Suppressor macrophage treated with lipopolysaccharide for 1 hour (primary cell): Measurements from ENCODE around the gene NR2F6.
"Not testable (repeated sequence)": the region's sequence is repeated elsewhere in the genome, so short reads cannot be mapped to it uniquely, and the experiment has no call there.

ENCODE experiments used
- DNase-seq, 3 donors: peaks; one replicate each; pipeline ENCODE4 v3.0.0-alpha.2; 2020 to 2022

The NR2F6 gene

DNA sequence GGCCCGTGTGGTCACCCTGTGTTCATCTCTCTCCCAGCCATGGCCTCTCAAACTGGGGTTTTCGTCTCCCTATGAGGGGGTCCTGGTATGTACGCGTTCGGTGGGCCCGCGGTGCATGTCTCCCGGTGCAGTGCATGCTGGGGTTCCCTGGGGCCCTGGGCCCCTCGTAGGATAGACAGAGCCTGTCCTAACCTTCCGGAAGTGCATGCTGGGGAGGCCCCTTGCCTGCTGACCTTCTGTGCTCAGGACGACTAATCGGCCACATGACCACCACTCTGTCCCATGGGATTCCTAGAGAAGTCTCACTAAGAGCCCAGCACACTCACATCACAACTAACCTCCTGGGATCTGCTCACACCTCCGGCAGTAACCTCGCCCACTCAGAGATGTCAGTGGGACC is 35.4 kb downstream of the NR2F6 start:
- no peak for DNase-seq

DNA sequence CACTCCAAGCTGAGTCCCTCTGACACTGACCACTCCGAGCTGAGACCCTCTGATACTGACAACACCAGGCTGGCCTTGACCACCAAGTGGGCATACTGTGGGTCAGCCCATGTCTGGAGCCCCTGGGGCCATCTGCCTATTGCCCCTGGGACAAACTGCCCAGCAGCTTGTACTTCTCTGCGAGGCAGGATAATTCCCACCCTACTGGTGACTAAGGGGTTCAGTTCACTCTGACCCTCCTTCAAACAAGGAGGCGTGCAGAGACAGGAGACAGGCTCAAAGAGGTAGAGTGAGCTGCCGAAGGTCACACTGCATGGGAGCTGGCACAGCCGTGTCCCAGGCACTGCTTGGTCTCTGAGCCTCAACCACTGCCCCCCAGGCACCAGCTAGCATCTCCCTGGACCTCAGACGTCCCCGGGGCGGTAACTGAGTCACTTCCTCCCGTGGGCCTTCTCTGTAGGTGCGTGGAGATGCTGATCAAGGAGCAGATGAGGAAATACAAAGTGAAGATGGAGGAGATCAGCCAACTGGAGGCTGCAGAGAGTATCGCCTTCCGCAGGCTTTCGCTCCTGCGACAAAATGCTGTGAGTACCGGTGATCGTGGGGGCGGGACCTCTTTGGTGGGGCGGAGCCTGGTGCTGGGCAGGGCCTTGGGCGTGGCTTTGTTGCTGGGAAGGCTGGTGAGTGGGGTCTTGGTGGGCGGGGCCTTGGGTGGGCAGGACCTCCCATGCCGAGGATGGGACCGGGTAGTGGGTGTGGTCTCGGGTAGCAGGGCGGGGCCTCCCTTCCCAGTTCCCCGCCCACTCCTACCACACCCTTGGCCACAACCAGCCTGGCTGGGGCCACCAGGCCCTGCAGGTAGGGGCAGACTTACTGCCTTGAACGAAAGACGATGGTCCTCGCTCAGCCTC is 36.3 kb downstream of the NR2F6 start:
- peak; percentile 32 to 56 (median 44) for DNase-seq

DNA sequence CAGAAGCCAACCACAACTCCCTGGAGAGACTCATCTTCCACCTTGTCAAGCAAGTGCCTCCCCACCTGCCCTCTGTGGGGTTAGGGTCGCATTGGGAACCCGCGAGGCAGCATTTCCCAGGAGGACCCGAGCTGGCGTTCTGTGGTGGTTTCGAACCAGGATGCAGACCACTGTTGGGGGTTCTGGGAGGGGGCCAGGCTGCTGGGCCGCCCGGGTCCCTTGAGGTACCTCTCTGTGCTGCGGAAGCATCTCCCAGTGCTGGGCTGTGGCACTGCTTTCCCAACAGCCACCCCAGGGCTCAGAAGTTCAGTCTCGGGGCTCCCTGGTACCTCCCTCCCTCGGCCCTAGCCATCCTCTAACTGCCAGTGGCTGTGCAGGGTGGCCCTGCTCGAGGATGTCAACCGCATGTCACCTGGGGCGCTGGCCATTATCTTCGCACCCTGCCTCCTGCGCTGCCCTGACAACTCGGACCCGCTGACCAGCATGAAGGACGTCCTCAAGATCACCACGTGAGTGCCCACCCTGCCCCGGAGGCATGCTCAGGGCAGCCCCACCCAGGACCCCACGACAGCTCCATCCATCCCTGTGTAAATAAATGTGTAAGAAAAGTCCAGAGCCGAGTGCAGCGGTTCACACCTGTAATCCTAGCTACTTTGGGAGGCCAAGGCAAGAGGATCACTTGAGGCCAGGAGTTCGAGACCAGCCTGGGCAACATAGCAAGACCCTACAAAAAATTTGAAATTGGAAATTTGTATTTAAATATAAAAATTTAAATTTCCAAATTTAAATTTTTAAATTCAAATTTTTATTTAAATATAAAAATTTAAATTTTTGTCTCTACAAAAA is 38.8 kb downstream of the NR2F6 start:
- DNase-seq: no peak

DNA sequence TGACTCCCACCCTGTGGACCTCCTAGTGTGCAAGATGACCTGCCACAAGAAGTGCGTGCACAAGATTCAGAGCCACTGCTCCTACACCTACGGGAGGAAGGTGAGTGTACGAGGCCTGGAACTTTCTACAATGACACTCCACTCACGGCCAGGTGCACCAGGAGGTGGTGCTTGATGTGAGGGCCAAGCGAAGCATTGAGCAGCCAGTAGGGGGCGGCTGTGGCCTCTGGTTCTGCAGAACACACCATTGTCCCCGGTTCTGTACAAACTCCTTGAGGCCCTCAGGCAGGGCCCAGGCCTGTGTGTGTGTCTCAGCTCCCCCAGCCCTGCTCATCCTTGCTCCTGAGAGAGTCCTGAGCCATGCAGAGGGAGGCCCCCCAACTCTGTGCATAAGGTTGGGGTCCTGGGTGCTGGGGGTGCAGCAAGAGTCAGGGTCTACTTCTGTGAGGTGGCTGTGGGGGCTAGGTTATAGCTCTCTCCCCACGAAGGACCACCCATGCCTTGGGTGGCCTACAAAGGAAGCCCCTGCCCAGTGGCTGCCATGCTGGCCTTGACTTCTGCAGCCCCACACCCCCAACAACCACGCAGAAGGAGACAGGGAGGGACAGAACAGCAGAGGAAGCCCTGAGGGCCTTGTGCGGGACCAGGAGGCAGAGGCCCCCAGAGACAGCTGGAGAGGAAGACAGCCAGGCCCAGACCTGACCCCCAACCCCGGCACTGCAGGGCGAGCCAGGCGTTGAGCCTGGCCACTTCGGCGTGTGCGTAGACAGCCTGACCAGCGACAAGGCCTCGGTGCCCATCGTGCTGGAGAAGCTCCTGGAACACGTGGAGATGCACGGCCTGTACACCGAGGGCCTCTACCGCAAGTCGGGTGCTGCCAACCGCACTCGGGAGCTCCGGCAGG is 40.2 kb downstream of the NR2F6 start:
- peak; percentile 25 to 65 (median 52) for DNase-seq

DNA sequence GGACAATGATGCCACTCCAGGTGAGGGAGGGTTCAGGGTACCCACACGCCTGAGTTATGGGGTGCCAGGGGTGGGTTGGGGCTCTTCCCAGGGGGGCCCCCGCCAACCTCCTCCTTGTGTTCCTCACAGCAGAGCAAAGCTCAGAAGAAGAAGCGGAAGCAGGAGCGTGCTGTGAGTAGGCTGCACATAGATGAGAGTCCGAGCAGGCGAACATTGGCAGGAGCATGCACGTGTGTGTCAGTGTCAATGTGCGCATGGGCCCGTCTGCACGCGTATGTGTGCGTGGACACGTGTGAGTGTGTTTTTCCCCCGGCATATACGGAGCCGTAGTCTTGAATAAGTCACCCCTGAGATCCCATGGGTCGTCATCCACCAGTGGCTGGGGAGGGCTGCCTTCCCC is 43.0 kb downstream of the NR2F6 start:
- DNase-seq: no peak

DNA sequence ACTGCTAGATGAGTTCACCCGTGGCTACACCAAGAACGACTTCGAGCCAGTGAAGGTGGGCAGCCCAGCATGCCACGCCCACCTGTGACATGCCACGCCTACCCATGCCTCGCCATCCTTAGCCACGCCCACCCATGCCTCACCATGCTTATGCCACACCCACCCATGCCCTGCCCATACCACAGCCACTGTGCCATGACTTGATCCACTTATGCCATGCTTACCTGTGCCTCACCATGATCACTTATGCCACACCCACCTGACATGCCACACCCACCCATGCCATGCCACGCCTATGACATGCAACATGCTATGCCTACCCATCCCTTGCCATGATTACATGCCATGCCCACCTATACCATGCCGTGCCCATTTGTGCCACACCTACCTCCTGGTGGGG is 43.5 kb downstream of the NR2F6 start:
- DNase-seq: peak in 2 of 3 donors; percentile 34 to 47

DNA sequence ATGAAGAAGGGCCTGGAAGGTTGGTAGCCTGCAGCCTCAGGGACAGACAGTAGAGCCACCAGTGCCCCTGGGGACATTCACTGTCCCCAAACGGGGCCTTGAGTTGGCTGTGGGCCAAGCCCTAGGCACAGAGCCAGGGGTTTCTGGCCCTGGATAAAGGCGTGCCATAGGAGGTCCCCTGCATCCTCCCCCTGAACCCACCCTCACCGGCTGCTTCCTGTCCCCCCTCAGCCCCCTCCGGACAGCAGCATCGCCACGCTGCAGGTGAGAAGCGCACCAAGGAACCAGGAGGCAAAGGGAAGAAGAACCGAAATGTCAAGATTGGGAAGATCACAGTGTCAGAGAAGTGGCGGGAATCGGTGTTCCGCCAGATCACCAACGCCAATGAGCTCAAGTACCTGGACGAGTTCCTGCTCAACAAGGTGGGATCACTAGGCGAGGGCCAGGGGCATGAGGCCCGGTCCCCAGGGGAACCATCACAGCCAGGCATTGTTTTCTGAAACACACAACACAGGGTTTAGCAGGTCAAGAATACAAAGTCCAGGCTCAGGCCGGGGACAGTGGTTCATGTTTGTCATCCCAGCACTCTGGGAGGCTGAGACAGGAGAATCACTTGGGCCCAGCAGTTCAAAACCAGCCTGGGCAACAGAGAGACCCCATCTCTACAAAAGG is 45.2 kb downstream of the NR2F6 start:
- no peak for DNase-seq

DNA sequence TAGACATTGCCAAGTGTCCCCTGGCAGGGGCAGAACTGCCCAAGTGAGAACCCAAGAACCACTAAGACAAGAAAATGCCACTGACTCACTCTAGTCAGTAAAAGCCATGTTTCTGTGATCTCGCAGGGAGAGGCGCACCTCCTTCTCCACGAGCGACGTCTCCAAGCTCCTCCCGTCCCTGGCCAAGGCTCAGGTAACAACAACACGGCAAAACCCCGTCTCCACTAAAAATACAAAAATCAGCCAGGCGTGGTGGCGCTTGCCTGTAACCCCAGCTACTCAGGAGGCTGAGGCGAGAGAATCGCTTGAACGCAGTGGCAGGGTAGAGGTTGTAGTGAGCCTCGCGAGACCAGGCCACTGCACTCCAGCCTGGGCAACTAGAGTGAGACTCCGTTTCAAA is 48.1 kb downstream of the NR2F6 start:
- no peak for DNase-seq

DNA sequence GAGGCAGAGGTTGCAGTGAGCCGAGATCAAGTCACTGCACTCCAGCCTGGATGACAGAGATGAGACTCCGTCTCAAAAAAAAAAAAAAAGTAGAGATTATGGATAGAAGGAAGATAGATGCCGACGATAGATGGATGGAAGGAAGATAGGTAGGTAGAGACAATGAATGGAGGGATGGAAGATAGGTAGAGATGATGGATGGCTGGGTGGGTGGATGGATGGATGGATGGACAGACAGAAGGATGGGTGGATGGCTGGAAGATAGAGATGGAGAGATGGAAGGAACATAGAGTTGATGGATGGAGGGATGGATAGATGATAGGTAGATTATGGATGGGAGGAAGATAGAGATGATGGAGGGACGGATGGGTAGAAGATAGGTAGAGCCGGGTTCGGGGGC is 49.1 kb downstream of the NR2F6 start:
- no peak for DNase-seq

DNA sequence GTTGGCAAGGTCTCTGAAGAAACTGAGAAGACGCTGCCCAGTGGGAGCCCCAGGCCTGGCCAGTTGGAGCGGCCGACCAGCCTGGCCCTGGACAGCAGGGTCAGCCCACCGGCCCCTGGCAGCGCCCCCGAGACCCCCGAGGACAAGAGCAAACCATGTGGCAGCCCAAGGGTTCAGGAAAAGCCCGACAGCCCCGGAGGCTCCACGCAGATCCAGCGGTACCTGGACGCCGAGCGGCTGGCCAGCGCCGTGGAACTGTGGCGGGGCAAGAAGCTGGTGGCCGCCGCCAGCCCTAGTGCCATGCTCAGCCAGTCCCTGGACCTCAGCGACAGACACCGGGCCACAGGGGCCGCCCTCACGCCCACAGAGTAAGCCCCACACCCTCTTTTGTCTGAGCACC is 50.6 kb downstream of the NR2F6 start:
- DNase-seq: no peak

DNA sequence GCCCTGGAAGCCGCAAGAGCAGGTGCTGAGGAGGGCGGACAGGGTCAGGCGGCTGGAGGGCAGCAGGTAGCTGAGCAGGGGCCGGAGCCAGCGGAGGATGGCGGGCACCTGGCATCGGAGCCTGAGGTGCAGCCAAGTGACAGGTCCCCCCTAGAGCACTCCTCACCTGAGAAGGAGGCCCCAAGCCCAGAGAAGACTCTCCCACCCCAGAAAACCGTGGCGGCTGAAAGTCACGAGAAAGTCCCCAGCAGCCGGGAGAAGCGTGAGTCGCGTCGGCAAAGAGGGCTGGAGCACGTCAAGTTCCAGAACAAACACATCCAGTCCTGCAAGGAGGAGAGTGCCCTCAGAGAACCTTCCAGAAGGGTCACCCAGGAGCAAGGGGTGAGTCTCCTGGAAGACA is 51.1 kb downstream of the NR2F6 start:
- no peak for DNase-seq

DNA sequence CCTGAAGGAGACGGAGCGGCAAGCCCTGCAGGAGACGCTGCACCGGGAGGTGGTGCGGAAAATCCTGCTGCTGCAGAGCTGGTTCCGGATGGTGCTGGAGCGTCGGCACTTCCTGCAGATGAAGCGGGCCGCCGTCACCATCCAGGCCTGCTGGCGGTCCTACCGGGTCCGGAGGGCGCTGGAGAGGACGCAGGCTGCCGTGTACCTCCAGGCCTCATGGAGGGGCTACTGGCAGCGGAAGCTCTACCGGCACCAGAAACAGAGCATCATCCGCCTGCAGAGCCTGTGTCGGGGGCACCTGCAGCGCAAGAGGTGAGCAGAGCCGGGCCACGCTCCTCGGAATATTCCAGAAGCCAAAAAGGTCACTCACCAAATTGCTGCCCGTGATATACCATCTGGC is 53.0 kb downstream of the NR2F6 start:
- no peak for DNase-seq

DNA sequence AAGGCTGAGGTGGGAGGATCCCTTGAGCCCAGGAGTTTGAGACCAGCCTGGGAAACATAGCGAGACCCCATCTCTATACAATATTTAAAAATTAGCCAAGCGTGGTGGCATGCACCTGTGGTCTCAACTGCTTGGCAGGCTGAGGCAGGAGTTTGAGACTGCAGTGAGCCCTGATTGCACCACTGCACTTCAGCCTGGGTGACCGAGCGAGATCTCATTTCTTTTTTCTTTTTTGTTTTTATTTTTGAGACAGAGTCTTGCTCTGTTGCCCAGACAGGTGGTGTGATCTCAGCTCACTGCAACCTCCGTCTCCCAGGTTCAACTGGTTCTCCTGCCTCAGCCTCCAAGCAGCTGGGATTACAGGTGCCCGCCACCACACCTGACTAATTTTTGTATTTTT is 54.0 kb downstream of the NR2F6 start:
- DNase-seq: not testable (repeated sequence)

DNA sequence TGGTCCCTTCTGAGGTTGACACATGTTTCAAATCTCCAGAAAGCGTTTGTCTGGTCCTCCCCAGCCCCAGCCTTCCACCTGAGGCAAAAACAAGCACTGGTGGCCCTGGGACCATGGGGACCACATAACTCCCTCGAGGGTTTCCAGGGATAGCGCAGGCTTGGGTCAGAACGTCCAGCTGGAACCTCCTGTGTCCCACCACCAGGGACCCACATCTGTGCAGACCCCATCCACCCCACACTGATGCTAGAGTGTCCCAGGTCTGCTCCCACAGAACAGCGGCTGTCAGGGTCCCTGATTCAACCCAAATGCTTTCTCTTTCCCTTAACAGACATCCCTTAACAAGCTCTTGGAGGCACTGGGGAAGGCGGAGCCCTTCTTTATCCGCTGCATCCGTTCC is 60.1 kb downstream of the NR2F6 start:
- DNase-seq: no peak

DNA sequence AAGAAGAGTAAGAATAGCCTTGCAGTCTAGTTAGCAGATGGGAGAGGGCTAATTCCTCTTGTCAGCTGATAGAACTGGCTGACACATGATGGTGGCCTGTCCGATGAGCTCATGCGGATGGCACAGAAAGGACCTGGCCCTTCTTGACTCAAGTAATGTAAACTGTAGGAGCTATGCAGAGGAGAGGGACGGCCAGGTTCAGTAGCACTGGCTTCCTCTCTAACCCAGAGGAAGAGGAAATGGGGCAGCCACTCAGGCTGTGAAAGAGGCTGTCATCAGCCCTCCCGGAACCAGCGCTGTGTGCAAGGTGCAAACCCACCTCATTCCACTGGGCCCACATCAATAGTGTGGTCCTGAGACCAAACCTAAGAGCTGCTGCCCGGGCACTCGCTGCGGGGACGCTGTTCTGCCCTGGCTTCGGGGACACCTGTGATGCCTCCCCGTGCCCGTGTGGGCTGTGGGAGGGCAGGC is 61.3 kb downstream of the NR2F6 start:
- DNase-seq: peak; percentile 67 to 79 (median 73)

DNA sequence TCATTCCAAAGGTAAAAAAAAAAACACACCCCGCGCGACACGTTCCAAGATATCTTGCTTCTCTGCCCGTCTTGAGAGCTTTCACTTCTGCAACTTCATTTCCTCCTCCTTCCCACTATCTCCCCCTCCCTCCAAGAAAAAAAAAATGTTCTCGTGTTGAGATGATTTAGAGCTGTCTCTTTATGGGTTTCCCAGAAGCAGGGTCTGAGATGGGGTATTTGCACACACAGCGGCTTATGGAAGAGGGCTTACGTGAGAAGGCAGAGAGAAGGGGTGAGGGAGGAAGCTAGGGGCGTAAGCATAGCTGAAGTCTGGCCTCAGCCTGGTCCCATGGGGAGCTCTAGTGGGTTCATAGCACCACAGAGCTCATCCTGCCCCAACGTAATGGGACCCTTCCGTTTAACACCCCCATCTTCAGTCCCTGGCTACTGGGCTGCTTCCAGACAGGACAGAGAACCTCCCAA is 61.8 kb downstream of the NR2F6 start:
- DNase-seq: peak; percentile 60 to 79 (median 68)

DNA sequence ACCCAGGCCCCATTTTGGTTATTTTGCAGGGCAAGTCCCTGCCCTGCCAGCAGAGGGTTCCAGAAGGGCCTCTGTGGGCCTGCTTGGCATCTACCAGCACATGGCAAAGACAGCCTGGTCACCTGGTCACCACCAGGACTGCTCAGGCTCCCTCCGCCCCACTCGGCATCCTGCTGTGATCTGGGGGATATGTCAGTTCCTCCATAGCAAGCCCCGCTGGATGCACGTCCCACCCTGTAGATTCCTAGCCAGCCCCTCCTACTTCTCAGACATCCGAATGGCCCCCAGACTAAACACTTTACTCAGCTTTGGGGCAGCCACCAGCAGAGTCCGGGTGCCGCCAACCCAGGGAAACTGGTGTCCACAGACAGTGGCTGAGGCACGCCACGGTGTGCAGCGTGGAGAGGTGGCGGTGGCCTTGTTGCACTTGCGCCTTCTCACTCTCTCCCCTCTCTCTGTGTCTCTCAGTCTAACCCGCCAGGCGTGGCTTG is 62.4 kb downstream of the NR2F6 start:
- peak in 1 of 3 donors; percentile 20 for DNase-seq
